Measurements from ENCODE around the gene RNF215. TPM values are rescaled to one million over a fixed set of nuclear protein-coding genes. Genes with fewer than 3 reads are reported as not detected.

RNF215 gene
- total and polyA plus RNA-seq, 10 of the 15 experiments (the other 5 are each of a cell fraction or from before 2014, with no cell fraction given): 0.31 to 7.6 (median 3.0) TPM; not detected in 1

DNA sequence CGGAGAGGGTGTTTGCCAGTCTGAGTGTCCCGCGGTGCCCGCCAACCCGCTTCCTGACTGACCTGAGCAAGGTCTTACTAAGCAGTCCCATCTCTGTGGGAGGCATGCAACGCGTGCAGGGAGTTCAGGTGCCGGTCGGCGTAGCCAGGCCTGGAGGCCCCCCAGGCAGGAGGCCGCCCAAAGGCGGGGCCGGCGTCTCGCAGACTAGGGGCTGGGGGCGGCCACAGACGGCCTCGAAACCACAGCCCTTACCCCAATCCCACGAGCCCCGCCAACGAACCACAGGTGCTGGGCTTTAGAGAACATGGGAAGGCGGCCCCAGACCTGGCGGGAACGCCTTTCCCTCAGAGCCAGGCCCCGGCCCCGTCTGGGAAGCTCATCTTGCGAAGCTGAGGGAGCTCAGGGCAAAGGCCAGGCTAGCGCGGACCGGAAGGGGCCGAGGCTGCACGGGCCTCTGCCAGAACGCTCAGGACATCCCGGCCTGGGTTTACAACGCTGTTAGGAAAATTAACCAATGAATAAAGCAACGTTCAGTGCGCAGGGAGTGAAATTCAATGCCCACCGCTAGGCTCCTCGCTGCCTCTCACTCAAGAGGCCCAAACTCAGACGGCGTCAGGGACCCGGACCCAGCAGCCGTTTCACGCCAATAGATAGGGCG, 36.2 kb upstream of the RNF215 start (continued):
- no peak for TF ChIP-seq WRNIP1 (IDR thresholded peaks at IDR 0.05; ENCODE audit: borderline replicate concordance, low read depth, low read length)
- TF ChIP-seq LARP7 (IDR thresholded peaks at IDR 0.05): peak; percentile 64; the same call in 1 of the 2 replicates
- TF ChIP-seq CREM (IDR thresholded peaks at IDR 0.05; ENCODE audit: low read depth): no peak
- TF ChIP-seq ZNF384 (IDR thresholded peaks at IDR 0.05; ENCODE audit: borderline replicate concordance, low read depth, low read length): no peak
- TF ChIP-seq FOS (IDR thresholded peaks at IDR 0.05; ENCODE audit: borderline replicate concordance, extremely low read depth, insufficient read length): no peak
- no peak for TF ChIP-seq SRF (IDR thresholded peaks at IDR 0.05; ENCODE audit: low read depth in 2 of 2, low read length in 2 of 2)
- no peak for TF ChIP-seq ZNF24 (IDR thresholded peaks at IDR 0.05)
- no peak for TF ChIP-seq EP300 (IDR thresholded peaks at IDR 0.05; ENCODE audit: borderline replicate concordance in 1 of 2, control insufficient read depth in 1 of 2, low read depth in 2 of 2, low read length in 2 of 2)

- DNase-seq (ENCODE audit: low read depth, low spot score) (no peak), FAIRE-seq (no peak), ATAC-seq (no peak)
- CTCF ChIA-PET: interaction anchor here (0.7 to 7.5 kb wide), 11 partner anchors 10 to 184 kb away, joined by 3 to 172 read pairs (median 7); partner anchors contain the start of genes CASTOR1, CCDC157, RNF215 and SEC14L2
- Histone ChIP-seq H2AFZ (ENCODE audit: control insufficient read depth, low read depth, low read length) (no peak overlapping the region), H3K4me2 (ENCODE audit: control insufficient read depth, insufficient read depth) (peak overlapping the region; percentile 83), H3K27ac (ENCODE audit: control insufficient read depth, insufficient read depth) (peak overlapping the region; percentile 91), H3K9me3 (replicated peaks; ENCODE audit: control insufficient read depth, insufficient read depth, low read length) (no peaks in the 10 kb centered on the region; the same call in 2 of the 3 replicates), H3K36me3 (ENCODE audit: control insufficient read depth in 2 of 2, insufficient read depth in 2 of 2, low read length in 1 of 2) (peaks cover 0 to 17% of the 10 kb centered on the region in 2 experiments; a peak in 2 of 4 replicates), H4K20me1 (ENCODE audit: control insufficient read depth, insufficient read depth) (no peaks in the 10 kb centered on the region), H3K4me1 (ENCODE audit: control insufficient read depth, insufficient read depth, low read length) (peaks cover 22% of the 10 kb centered on the region), H3K79me2 (ENCODE audit: control insufficient read depth, insufficient read depth, low read length) (peaks cover 45% of the 10 kb centered on the region), H3K27me3 (replicated peaks in 1 of 2; ENCODE audit: control insufficient read depth in 2 of 2, insufficient read depth in 2 of 2, low read length in 1 of 2) (no peaks in the 10 kb centered on the region), H3K9ac (ENCODE audit: control insufficient read depth, insufficient read depth, low read length) (peak overlapping the region; percentile 87), H3K4me3 (peak overlapping the region; percentile 86)
- intact Hi-C loops (cut with micrococcal nuclease; ENCODE audit: unreplicated experiment): no loop called here
- SMC1A ChIA-PET (ENCODE audit: uncharacterized antibody, unreplicated experiment): interaction anchor here (0.8 to 6.0 kb wide), 16 partner anchors 10 to 135 kb away, joined by 3 to 69 read pairs (median 4); partner anchors contain the start of genes CASTOR1, RNF215 and SEC14L2
- no TSS peak for BruUV-seq (replicated peaks)
- in situ Hi-C loops (cut with MboI): no loop called here
- POLR2A ChIA-PET: interaction anchor here (0.6 to 6.4 kb wide), 18 partner anchors 8 to 312 kb away, joined by 3 to 60 read pairs (median 4); partner anchors contain the start of genes CCDC157, RNF215, SEC14L2 and SF3A1
- RAD21 ChIA-PET (ENCODE audit: unreplicated experiment): interaction anchor here (1.1 to 7.3 kb wide), 8 partner anchors 8 to 134 kb away, joined by 3 to 137 read pairs (median 13); partner anchors contain the start of genes CASTOR1, RNF215, SEC14L2 and TBC1D10A
- 46% methylated on average over 18 of the region's 18 CpGs for WGBS (ENCODE audit: insufficient coverage, insufficient replicate concordance, low lambda C conversion rate, missing lambda C conversion rate)
- no peak for TF ChIP-seq SMC3 (IDR thresholded peaks at IDR 0.05; ENCODE audit: borderline replicate concordance, low read length)
- TF ChIP-seq CBX3 (IDR thresholded peaks at IDR 0.05; ENCODE audit: borderline replicate concordance, low read depth): no peak
- TF ChIP-seq EGR1 (IDR thresholded peaks at IDR 0.05; ENCODE audit: borderline replicate concordance in 1 of 2, low read depth in 2 of 2, low read length in 2 of 2): no peak
- no peak for TF ChIP-seq E2F8 (IDR thresholded peaks at IDR 0.05; ENCODE audit: low read depth, partially characterized antibody)
- TF ChIP-seq SUPT20H (IDR thresholded peaks at IDR 0.05; ENCODE audit: borderline replicate concordance, control insufficient read depth, low read depth, low read length): no peak
- no peak for TF ChIP-seq SIX5 (IDR thresholded peaks at IDR 0.05; ENCODE audit: low read depth, low read length, severe bottlenecking)
- TF ChIP-seq HDAC2 (IDR thresholded peaks at IDR 0.05): no peak
- TF ChIP-seq, protein P1, sequence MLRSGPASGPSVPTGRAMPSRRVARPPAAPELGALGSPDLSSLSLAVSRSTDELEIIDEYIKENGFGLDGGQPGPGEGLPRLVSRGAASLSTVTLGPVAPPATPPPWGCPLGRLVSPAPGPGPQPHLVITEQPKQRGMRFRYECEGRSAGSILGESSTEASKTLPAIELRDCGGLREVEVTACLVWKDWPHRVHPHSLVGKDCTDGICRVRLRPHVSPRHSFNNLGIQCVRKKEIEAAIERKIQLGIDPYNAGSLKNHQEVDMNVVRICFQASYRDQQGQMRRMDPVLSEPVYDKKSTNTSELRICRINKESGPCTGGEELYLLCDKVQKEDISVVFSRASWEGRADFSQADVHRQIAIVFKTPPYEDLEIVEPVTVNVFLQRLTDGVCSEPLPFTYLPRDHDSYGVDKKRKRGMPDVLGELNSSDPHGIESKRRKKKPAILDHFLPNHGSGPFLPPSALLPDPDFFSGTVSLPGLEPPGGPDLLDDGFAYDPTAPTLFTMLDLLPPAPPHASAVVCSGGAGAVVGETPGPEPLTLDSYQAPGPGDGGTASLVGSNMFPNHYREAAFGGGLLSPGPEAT (IDR thresholded peaks at IDR 0.05; ENCODE audit: low read depth): no peak
Measured at GRCh38 chr22:30422481-30423300, 35.5 kb upstream of the RNF215 start.

Measured in GM12878 (cell line).